GM12864 (cell line): ENCODE data around the gene CEP85.

ENCODE experiments used
- DNase-seq: peaks from one replicate; pipeline ENCODE4 v3.0.0-alpha.2; 2011; ENCODE audit warnings: low read depth
- H3K4me3 ChIP-seq: 2 replicates; pipeline ENCODE4 v1.5.1; 2011; ENCODE audit warnings: mild to moderate bottlenecking, low read depth, low read length, control low read depth
- TF ChIP-seq, protein P1 (sequence below): IDR thresholded peaks from 2 replicates; pipeline ENCODE4 v1.5.1; 2011; ENCODE audit warnings: low read depth, mild to moderate bottlenecking, moderate library complexity, low read length, control low read depth, inconsistent platforms; ENCODE audit errors: missing control alignments

Gene CEP85

DNA sequence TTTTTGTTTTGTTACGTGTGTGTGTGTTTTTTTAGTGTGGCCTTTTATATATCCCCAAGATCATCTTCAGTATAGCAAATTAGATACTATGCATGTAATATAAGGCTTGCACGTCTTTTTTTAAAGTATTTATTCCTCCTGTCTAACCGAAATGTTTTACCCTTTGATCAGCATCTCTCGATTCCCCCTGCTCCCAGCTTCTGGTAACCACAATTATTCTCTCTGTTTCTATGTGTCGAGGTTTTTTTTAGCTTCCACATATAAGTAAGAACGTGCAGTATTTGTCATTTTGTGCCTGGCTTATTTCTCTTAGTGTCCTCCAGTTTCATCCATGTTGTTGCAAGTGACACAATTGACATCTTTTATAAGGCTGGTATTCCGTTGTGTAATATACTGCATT is 18.7 kb downstream of the CEP85 start:
- DNase-seq: no peak
- no peak overlapping the region for H3K4me3 ChIP-seq
- TF ChIP-seq, protein P1, sequence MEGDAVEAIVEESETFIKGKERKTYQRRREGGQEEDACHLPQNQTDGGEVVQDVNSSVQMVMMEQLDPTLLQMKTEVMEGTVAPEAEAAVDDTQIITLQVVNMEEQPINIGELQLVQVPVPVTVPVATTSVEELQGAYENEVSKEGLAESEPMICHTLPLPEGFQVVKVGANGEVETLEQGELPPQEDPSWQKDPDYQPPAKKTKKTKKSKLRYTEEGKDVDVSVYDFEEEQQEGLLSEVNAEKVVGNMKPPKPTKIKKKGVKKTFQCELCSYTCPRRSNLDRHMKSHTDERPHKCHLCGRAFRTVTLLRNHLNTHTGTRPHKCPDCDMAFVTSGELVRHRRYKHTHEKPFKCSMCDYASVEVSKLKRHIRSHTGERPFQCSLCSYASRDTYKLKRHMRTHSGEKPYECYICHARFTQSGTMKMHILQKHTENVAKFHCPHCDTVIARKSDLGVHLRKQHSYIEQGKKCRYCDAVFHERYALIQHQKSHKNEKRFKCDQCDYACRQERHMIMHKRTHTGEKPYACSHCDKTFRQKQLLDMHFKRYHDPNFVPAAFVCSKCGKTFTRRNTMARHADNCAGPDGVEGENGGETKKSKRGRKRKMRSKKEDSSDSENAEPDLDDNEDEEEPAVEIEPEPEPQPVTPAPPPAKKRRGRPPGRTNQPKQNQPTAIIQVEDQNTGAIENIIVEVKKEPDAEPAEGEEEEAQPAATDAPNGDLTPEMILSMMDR: no peak

DNA sequence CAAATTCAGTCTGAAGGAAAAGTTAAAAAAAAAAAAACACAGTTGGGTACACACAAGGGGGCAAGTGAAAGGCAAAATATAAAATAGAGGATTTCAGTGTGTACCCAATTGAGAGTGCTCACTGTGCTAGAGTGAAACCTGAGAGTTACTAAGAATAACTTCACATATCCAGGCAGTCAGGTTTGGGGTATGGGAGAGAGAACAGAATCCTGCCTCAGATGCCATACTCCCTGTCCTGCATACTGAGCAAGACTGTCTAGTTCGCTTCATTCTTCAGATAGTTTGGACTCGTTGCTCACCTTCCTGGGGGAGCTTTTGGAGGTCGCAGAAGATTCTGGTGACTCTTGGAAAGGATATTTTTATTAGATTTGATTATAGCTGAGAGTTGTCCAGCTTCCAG is 20.4 kb downstream of the CEP85 start:
- no peak for DNase-seq
- no peak overlapping the region for H3K4me3 ChIP-seq
- TF ChIP-seq, protein P1: no peak

GRCh38 chr1:26257222-26257621 is 23.2 kb downstream of the CEP85 start:
- no peak overlapping the region for H3K4me3 ChIP-seq
- TF ChIP-seq, protein P1: no peak
- no peak for DNase-seq

DNA sequence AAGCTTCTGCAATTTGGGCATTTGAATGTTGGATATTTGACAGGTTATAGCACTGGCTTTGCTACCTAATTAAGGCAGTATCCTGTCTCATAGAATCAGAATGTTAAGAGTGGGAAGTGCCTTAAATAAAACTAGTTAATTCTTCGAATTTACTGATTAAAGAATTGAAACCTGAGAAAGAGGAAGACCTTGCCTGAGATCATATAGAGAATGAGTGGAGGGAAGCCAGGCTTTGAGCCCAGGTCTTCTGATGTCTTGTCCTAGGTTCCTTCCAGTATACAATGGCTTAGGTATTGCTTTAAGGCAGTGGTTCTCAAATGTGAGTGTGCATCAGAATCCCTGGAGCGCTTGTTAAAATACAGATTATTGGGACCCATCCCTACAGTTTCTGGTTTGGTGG is 25.0 kb downstream of the CEP85 start:
- TF ChIP-seq, protein P1: no peak
- no peak for DNase-seq
- no peak overlapping the region for H3K4me3 ChIP-seq

DNA sequence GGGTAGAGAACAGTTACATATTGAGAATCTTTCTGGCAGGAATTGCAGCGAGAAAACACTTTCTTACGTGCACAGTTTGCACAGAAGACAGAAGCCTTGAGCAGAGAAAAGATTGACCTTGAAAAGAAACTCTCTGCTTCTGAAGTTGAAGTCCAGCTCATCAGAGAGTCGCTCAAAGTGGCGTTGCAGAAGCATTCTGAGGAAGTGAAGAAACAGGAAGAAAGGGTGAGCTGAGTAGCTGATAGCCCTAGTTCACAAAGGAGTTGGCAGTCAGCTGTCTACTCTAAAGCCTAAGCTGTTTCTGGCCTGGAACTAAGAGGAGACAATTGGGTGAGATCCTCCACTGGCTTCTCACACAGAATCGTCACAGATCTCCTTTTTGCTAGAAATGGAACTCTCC is 25.6 kb downstream of the CEP85 start:
- no peak for DNase-seq
- no peak overlapping the region for H3K4me3 ChIP-seq
- TF ChIP-seq, protein P1: no peak

GRCh38 chr1:26263212-26263611 is 29.2 kb downstream of the CEP85 start:
- DNase-seq: no peak
- H3K4me3 ChIP-seq: no peak overlapping the region
- TF ChIP-seq, protein P1: no peak

- TF ChIP-seq, protein P1: no peak
- H3K4me3 ChIP-seq: no peak overlapping the region
- no peak for DNase-seq
Measured at GRCh38 chr1:26265405-26265804, 31.4 kb downstream of the CEP85 start.
